BLaER1 treated with 17β-estradiol and CSF1 and Interleukin-3, amounts not matched to agents 10 nM and 100 nM (cell line): ENCODE results near the gene RPL22L1.
"Not testable (repeated sequence)": the region's sequence is repeated elsewhere in the genome, so short reads cannot be mapped to it uniquely, and the experiment has no call there.

ENCODE experiments used
- H3K27ac ChIP-seq, 11 experiments: shearing (Covaris generic); formaldehyde crosslinking; 2 replicates each; pipeline ENCODE4 v1.8.1; 2022
- H3K27me3 ChIP-seq, 11 experiments: shearing (Covaris generic); formaldehyde crosslinking; 2 replicates each; pipeline ENCODE4 v1.8.1; 2022
- H3K36me3 ChIP-seq, 11 experiments: shearing (Covaris generic); formaldehyde crosslinking; 2 replicates each; pipeline ENCODE4 v1.8.1; 2022
- H3K4me1 ChIP-seq, 10 experiments: shearing (Covaris generic); formaldehyde crosslinking; 2 replicates each; pipeline ENCODE4 v1.8.1; 2022
- H3K4me2 ChIP-seq, 11 experiments: shearing (Covaris generic); formaldehyde crosslinking; 2 replicates each; pipeline ENCODE4 v1.8.1; 2022
- H3K4me3 ChIP-seq, 10 experiments: shearing (Covaris generic); formaldehyde crosslinking; 2 replicates each; pipeline ENCODE4 v1.8.1; 2022
- H3K9ac ChIP-seq, 11 experiments: shearing (Covaris generic); formaldehyde crosslinking; 2 replicates each; pipeline ENCODE4 v1.8.1; 2022
- H3K9me3 ChIP-seq, 11 experiments: shearing (Covaris generic); formaldehyde crosslinking; replicated peaks in 1 of 11; 2 replicates each; pipeline ENCODE4 v1.8.1; 2022
- H4K20me1 ChIP-seq, 11 experiments: shearing (Covaris generic); formaldehyde crosslinking; 2 replicates each; pipeline ENCODE4 v1.8.1; 2022
- Cebpa-rat ChIP-seq, 11 experiments: shearing (Covaris generic); IDR thresholded peaks; 2 replicates each; pipeline ENCODE4 v1.8.1; 2022

The RPL22L1 gene

DNA sequence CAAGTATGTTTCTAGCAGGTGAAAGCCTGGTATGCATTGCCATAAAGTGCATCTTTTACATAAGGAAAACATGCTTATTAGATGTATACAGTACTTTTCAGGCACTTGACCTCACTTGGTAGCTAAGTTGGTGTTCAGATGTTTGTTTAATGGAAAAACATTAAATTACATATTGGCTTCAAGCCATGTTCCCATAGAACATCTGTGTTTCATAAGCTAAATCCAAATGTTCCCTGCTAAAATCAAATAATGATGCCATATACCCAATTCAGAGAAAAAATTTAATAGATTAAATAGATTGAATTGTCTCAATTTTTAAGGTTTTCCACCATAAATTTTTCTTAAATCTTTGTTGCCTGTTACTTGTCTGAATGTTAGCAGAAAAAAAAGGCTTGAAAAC is 19.1 kb upstream of the RPL22L1 start:
- TF ChIP-seq Cebpa-rat (IDR thresholded peaks at IDR 0.05): no peak
- Histone ChIP-seq H3K27ac (no peak overlapping the region), H3K36me3 (no peaks in the 10 kb centered on the region), H3K9ac (no peak overlapping the region), H3K27me3 (no peaks in the 10 kb centered on the region), H3K4me1 (no peaks in the 10 kb centered on the region), H4K20me1 (no peaks in the 10 kb centered on the region), H3K4me2 (no peak overlapping the region), H3K4me3 (no peak overlapping the region), H3K9me3 (no peaks in the 10 kb centered on the region)

- H3K27me3 ChIP-seq, H4K20me1 ChIP-seq, H3K4me3 ChIP-seq, H3K4me1 ChIP-seq, H3K9ac ChIP-seq, H3K9me3 ChIP-seq, H3K27ac ChIP-seq, H3K4me2 ChIP-seq, H3K36me3 ChIP-seq: not testable (repeated sequence)
Observed at GRCh38 chr3:170884109-170884930, 14.3 kb upstream of the RPL22L1 start.

- not testable (repeated sequence) for H3K27me3 ChIP-seq, H3K4me3 ChIP-seq, H3K9me3 ChIP-seq, H4K20me1 ChIP-seq, H3K4me2 ChIP-seq, H3K36me3 ChIP-seq, H3K4me1 ChIP-seq, H3K9ac ChIP-seq, H3K27ac ChIP-seq
Observed at GRCh38 chr3:170878688-170879087, 8.7 kb upstream of the RPL22L1 start.

DNA sequence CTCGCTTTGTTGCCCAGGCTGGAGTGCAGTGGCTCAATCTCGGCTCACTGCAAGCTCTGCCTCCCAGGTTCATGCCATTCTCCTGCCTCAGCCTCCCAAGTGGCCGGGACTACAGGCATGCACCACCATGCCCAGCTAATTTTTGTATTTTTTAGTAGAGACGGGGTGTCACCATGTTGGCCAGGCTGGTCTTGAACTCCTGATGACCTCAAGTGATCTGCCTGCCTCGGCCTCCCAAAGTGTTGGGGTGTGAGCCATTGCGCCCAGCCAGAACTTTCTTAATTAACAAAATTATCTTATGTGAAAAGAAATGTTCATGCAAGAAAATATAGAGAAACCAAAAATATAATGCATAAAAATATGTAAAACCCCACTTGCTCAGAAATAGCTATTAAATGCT is 7.3 kb upstream of the RPL22L1 start:
- H3K9ac ChIP-seq, H3K4me1 ChIP-seq, H4K20me1 ChIP-seq, H3K4me3 ChIP-seq, H3K27ac ChIP-seq, H3K9me3 ChIP-seq, H3K36me3 ChIP-seq, H3K4me2 ChIP-seq, H3K27me3 ChIP-seq: not testable (repeated sequence)

DNA sequence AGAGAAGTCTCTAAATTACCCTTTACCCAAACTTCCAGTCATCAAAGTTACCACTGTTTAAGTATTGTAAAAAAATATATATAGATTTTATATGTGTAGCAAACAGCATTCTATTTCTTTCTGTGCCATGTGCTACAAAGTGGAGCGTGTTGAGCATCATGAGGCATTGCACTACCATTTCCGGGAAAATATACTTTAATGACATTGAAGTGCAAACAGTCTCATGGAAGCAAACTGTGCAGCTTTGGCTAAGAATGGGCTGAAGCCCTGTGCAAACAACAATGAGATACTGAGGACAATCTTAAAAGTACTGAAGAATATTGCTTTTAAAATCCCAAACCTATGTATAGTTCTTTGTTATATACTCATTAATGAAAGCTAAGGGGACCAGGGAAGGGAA is 6.5 kb upstream of the RPL22L1 start:
- Histone ChIP-seq H3K27me3 (no peaks in the 10 kb centered on the region), H4K20me1 (no peaks in the 10 kb centered on the region), H3K9me3 (peaks cover 4 to 8% (median 5%) of the 10 kb centered on the region in 11 experiments; a peak in 10 of 22 replicates), H3K4me2 (no peak overlapping the region), H3K4me3 (no peak overlapping the region), H3K4me1 (no peaks in the 10 kb centered on the region), H3K27ac (no peak overlapping the region), H3K9ac (no peak overlapping the region), H3K36me3 (no peaks in the 10 kb centered on the region)
- no peak for TF ChIP-seq Cebpa-rat (IDR thresholded peaks at IDR 0.05)

GRCh38 chr3:170869239-170869590 is 780 bp downstream of the RPL22L1 start:
- H4K20me1 ChIP-seq: peaks cover 32 to 49% (median 45%) of the 10 kb centered on the region in 11 experiments; a peak in 21 of 22 replicates
- peaks cover 23 to 34% (median 30%) of the 10 kb centered on the region in 10 experiments for H3K4me1 ChIP-seq
- H3K27ac ChIP-seq: peak overlapping the region; percentile 92 to 99 (median 98)
- H3K36me3 ChIP-seq: peaks cover 37 to 45% (median 39%) of the 10 kb centered on the region in 11 experiments
- H3K27me3 ChIP-seq: no peaks in the 10 kb centered on the region
- TF ChIP-seq Cebpa-rat (IDR thresholded peaks at IDR 0.05): no peak
- H3K4me3 ChIP-seq: peak overlapping the region; percentile 73 to 93 (median 86)
- peaks cover 0 to 7% (median 0%) of the 10 kb centered on the region in 11 experiments; a peak in 3 of 22 replicates for H3K9me3 ChIP-seq
- peak overlapping the region; percentile 85 to 98 (median 92) for H3K4me2 ChIP-seq
- peak overlapping the region; percentile 92 to 99 (median 98) for H3K9ac ChIP-seq

- Histone ChIP-seq H3K4me2 (peak overlapping the region; percentile 85 to 98 (median 92)), H3K4me3 (peak overlapping the region; percentile 73 to 93 (median 86)), H3K9ac (peak overlapping the region; percentile 92 to 99 (median 98)), H3K27me3 (no peaks in the 10 kb centered on the region), H3K9me3 (peaks cover 0 to 5% (median 0%) of the 10 kb centered on the region in 11 experiments; a peak in 3 of 22 replicates), H3K27ac (peak overlapping the region; percentile 92 to 99 (median 98)), H3K4me1 (peaks cover 23 to 34% (median 30%) of the 10 kb centered on the region in 10 experiments), H4K20me1 (peaks cover 32 to 49% (median 45%) of the 10 kb centered on the region in 11 experiments; a peak in 21 of 22 replicates), H3K36me3 (peaks cover 37 to 45% (median 39%) of the 10 kb centered on the region in 11 experiments)
- TF ChIP-seq Cebpa-rat (IDR thresholded peaks at IDR 0.05): no peak
Observed at GRCh38 chr3:170868577-170869238, 1.3 kb downstream of the RPL22L1 start.

DNA sequence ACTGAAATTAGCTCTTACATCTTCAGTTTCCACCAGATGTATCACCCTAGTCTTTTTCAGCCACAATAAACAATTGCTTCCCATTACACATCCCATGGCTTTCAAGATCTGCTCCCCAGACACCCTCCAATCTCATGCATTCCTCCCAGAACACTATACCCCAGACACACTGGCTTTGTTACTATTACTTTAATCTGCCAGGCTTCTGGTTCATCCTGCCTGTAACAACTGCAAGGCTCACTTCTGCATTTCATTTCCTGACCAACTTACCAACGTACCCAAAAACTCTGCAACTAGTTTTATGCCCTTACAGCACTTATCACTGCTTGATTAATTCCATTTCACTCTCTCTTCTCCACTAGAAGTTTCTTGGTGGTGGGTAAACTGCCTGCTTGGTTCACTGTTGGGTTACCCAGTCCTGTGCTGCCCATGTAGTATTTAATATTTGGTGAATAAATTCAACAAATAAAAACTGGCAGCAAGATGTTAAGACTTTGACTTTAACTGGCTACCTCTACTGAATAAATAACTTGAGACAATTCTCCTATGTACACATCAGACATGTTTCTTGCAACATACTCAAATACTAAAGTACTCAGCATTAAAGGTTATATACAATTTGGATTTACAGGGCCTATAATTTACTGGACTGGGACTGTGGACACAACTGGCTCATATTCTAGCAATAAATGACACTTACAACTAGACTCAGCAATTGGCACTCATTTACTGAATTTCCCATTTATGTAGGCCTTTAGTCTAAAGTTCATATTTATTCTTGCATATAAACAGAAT is 2.7 kb downstream of the RPL22L1 start:
- 0 out of 22 replicates have a peak, but pooled peaks of 2 of the 11 experiments have one; percentile 9 to 20 for TF ChIP-seq Cebpa-rat (IDR thresholded peaks at IDR 0.05)
- Histone ChIP-seq H3K27me3 (no peaks in the 10 kb centered on the region), H3K9me3 (peaks cover 0 to 5% (median 0%) of the 10 kb centered on the region in 11 experiments; a peak in 2 of 22 replicates), H3K9ac (peak overlapping the region; percentile 92 to 99 (median 98); a peak in 21 of 22 replicates), H3K4me2 (peak overlapping the region; percentile 85 to 98 (median 92)), H3K4me3 (peak overlapping the region; percentile 73 to 93 (median 86)), H3K4me1 (peaks cover 23 to 34% (median 30%) of the 10 kb centered on the region in 10 experiments), H4K20me1 (peaks cover 32 to 49% (median 45%) of the 10 kb centered on the region in 11 experiments; a peak in 21 of 22 replicates), H3K36me3 (peaks cover 37 to 45% (median 39%) of the 10 kb centered on the region in 11 experiments), H3K27ac (peak overlapping the region in 10 of 11 experiments; percentile 35 to 99 (median 98); a peak in 20 of 22 replicates)
